Fibroblast of skin of scalp (primary cell): Measurements from ENCODE around the gene NUDT9. TPM values are rescaled to one million over a fixed set of nuclear protein-coding genes. Genes with fewer than 3 reads are reported as not detected.
"Not testable (repeated sequence)": the region's sequence is repeated elsewhere in the genome, so short reads cannot be mapped to it uniquely, and the experiment has no call there.

ENCODE experiments used
- DNase-seq: peaks from one replicate; pipeline ENCODE4 v3.0.0-alpha.2; 2013
- polyA plus RNA-seq, 2 experiments: library from polyadenylated mRNA; unstranded; fragments of 120-200 nt; gene quantifications; one replicate each; pipeline ENCODE4 v1.2.1, GENCODE V29; 2013; ENCODE audit not compliant: insufficient read length in 2 of 2

The NUDT9 gene, protein sequence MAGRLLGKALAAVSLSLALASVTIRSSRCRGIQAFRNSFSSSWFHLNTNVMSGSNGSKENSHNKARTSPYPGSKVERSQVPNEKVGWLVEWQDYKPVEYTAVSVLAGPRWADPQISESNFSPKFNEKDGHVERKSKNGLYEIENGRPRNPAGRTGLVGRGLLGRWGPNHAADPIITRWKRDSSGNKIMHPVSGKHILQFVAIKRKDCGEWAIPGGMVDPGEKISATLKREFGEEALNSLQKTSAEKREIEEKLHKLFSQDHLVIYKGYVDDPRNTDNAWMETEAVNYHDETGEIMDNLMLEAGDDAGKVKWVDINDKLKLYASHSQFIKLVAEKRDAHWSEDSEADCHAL
- polyA plus RNA-seq (2013, experiment 1 of 2; ENCODE audit: insufficient read length): 24.5 TPM
- polyA plus RNA-seq (2013, experiment 2 of 2; ENCODE audit: insufficient read length): 25.4 TPM

GRCh38 chr4:87422104-87423052, at the start of gene NUDT9:
Gene NUDT9 (plus strand): TSS chr4:87422573. CDS start chr4:87422906, 333 bp downstream.
- DNase-seq: peak; percentile 96

DNA sequence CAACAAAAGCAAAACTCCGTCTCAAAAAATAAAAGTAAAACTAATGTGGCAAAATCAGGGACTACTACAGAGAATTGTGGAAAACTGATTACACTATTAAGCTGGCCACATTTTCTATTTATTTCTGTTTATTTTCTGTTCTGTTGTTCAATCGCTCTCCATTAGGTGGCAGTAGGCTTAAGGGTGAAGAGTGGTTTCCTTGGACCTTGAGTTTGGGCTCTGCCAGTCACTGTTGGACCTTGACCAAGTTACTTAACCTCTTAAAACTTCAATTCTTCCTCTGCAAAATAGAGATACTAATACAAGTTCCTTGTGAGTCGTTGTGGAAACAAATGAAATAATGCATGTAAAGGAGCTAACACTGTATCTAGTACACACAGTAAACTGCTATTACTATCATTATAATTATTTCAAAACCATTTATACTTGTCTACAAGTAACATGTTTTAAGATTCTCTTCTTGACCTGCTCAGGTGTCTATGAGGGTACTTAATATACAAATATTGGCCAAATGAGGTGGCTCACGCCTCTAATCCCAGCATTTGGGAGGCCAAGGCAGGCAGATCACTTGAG, 46.6 kb upstream of the NUDT9 start:
- DNase-seq: peak; percentile 82

DNA sequence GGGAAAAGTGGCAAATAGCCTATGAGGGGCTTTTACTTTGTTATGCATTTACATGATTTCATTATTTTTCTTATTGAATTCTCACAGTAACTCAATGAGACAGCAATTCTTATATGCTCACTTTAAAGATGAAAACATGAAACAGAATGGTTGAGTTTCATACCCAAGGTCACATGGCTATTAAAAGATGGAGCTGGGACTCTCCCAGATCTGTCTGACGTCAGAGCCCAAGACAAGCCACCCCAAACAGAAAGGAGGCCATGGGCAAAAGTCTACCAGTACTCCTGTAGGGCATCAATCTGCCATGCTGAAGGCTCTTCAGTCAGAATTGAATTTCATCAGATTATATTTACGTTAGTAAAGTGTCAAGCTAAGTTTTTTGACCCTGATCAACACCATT, 44.6 kb upstream of the NUDT9 start:
- DNase-seq: no peak

GRCh38 chr4:87382116-87382515, 40.3 kb upstream of the NUDT9 start:
- DNase-seq: no peak

DNA sequence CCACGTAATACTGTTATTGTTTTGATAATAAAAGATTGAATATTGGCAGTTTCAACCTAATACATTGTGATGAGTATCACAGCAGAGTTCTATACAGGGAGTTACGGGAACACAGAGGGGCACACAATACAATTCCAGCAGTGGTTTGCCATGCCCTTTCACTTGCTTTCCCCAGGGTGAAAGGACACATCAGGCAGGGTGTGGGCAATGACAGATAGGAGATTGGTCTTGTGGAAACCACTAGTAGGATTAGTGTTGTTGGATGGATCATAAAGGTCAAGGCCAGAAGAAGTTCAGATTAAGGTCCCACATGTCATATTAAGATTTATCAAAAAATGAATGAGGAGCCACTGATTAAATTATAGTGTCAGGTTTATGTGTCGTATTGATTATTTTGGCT, 39.4 kb upstream of the NUDT9 start:
- DNase-seq: no peak

DNA sequence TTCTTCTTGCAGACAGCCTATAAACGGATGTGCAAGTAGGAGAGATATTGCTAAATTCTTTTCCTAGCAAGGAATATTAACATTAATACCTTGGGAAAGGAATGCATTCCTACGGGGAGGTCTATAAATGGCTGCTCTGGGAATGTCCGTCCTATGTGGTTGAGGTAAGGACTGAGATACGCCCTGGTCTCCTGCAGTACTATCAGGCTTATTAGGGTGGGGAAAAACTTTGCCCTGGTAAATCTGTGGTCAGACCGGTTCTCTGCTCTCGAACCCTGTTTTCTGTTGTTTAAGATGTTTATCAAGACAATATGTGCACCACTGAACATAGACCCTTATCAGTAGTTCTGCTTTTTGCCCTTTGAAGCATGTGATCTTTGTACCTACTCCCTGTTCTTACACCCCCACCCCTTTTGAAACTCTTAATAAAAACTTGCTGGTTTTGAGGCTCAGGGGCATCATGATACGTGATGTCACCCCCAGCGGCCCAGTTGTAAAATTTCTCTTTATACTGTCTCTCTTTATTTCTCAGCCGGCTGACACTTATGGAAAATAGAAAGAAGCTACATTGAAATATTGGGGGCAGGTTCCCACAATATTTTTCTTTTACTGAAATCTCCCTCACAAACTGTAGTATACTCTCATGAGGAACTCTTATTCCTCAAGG, 37.8 kb upstream of the NUDT9 start:
- not testable (repeated sequence) for DNase-seq

DNA sequence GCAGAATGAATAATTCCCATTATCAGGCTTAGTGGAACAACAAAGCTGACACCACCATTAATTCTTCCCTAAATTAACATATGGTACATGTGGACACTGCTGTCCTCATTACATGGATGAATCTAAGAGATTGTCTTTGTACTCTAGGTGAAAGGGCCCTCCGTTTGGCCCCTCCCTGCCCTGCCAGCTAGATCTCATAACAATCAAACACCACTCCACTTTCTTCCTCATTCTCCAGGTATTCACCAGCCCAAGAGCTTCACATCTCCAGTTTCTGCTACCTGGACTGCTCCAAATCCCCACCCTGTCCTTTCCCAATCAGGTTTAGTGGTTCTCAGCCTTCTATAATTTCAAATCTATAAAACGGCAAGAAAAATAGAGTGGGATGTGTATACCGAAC, 35.1 kb upstream of the NUDT9 start:
- DNase-seq: no peak

GRCh38 chr4:87388901-87389300, 33.5 kb upstream of the NUDT9 start:
- no peak for DNase-seq

DNA sequence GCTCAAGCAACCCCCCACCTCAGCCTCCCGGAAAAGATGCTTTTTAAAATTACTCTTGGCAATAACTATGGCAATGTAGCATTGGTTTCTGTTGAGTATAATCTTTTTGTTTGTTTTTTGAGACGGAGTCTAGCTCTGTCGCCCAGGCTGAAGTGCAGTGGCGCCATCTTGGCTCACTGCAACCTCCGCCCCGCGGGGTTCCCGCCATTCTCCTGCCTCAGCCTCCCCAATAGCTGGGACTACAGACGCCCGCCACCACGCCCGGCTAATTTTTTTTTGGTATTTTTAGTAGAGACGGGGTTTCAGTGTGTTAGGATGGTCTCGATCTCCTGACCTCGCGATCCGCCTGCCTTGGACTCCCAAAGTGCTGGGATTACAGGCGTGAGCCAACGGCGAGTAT, 32.3 kb upstream of the NUDT9 start:
- not testable (repeated sequence) for DNase-seq

- DNase-seq: no peak
These were observed 31.9 kb upstream of the NUDT9 start for GRCh38 chr4:87390551-87390890.

GRCh38 chr4:87390891-87391575, 31.3 kb upstream of the NUDT9 start, which contains the start of gene HSD17B11:
Gene HSD17B11 (minus strand): TSS chr4:87391188. CDS start chr4:87391070, 118 bp downstream.
- DNase-seq: peak; percentile 91

- DNase-seq: no peak
These were observed 30.8 kb upstream of the NUDT9 start for GRCh38 chr4:87391576-87392054.

DNA sequence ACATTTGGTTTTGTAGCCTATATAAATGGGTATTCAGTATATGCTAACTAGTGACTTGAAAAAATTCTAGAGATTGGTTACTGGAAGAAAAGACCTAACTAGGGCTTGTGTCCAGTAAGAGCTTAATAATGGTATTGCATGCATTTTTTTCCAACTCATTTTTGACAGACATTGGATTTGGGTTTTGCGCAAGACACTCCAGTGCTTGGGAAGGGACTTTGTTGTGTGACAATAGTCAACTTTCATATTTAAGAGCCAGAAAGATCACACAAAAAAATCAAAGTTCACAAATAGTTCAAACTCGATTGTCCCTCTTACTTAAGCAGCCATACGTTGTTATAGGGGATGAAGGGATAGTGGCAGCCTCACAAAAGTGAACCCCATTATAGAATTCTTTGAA, 30.2 kb upstream of the NUDT9 start:
- DNase-seq: no peak

DNA sequence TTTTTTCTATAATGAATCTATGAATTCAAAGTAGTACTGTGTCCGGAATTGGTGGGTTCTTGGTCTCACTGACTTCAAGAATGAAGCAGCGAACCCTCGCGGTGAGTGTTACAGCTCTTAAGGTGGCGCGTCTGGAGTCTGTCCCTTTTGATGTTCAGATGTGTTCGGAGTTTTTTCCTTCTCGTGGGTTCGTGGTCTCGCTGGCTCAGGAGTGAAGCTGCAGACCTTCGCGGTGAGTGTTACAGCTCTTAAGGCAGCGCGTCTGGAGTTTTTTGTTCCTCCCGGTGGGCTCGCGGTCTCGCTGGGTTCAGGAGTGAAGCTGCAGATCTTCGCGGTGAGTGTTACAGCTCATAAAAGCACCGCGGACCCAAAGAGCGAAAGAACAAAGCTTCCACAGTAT, 27.3 kb upstream of the NUDT9 start:
- DNase-seq: not testable (repeated sequence)

DNA sequence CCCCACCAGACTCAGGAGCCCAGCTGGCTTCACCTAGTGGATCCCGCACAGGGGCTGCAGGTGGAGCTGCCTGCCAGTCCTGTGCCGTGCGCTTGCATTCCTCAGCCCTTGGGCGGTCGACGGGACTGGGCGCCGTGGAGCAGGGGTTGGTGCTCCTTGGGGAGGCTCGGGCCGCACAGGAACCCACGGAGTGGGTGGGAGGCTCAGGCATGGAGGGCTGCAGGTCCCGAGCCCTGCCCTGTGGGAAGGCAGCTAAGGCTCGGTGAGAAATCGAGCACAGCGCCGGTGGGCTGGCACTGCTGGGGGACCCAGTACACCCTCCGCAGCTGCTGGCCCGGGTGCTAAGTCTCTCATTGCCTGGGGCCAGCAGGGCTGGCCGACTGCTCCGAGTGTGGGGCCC, 26.5 kb upstream of the NUDT9 start:
- not testable (repeated sequence) for DNase-seq

GRCh38 chr4:87399148-87399547, 23.2 kb upstream of the NUDT9 start:
- DNase-seq: no peak

DNA sequence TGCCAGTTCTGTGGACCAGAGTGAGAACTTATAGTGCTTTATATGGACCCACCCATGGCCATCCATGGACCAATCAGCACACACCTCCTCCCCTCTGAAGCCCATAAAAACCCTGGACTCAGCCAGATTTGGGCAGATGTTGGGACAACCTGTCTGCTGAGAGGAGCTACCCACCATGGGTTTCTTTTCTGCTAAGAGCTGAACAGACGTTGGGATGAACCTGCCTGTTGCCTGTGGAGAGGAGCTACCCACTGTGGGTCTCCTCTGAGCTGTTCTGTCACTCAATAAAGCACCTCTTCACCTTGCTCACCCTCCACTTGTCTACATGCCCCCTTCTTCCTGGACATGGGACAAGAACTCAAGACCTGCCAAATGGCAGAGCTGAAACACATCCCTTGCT, 22.4 kb upstream of the NUDT9 start:
- DNase-seq: no peak

GRCh38 chr4:87403732-87404131, 18.6 kb upstream of the NUDT9 start:
- not testable (repeated sequence) for DNase-seq

DNA sequence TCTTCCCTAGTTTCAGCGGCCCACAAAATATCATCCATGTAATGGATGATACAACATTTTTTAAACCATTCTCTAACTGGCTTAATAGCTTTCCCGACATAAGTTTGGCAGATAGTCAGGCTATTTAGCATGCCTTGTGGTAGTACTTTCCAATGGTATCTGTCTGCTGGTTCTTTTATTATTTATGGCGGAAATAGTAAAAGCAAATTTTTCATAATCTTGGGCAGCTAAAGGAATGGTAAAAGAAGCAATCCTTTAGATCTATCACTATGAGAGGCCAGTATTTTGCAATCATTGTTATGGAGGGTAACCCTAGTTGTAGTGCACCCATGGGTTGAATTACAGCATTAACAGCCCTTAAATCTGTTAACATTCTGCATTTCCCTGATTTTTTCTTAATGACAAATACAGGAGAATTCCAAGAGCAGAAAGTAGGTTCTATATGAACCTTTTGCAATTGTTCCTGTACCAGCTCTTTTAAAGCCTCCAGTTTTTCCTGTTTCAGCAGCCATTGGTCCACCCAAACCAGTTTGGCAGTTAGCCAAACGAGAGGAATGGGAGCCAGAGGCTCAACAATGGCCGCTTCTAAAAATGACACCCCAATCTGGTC, 17.1 kb upstream of the NUDT9 start:
- no peak for DNase-seq

DNA sequence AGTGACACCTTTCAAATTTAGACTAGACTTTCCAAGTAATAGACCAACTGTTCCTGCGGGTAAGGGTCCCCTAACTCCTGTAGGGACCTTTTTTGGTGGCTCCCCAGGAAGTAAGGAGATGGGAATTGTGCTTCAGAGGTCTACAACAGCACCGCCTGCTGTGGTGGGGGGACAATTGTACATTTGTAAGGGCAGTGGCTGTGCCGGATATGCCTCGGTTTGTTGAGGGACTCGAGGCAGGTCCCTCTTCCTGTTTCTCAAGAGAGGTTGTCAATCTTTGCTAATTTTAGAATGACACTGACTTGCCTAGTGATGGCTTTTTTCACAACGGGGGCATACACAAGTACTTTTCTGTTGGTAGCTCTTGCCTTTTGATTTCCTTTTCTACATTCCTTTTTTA, 15.9 kb upstream of the NUDT9 start:
- DNase-seq: no peak

- not testable (repeated sequence) for DNase-seq
These were observed 15.5 kb upstream of the NUDT9 start for GRCh38 chr4:87406902-87407301.
